HCT116 (cell line): ENCODE results near the gene FAHD1. TPM values are rescaled to one million over a fixed set of nuclear protein-coding genes. Genes with fewer than 3 reads are reported as not detected.

Source experiments
- ATAC-seq: fragments of 200-7000 bp; cut with Tn5 transposase; 2 replicates; pipeline ENCODE4 v1.9.1; 2020; ENCODE audit warnings: mild to moderate bottlenecking, moderate library complexity
- BruUV-seq: library from RNA; stranded (reverse); fragments of 400-500 nt; replicated peaks from 2 replicates; lab custom pipeline; 2021; lab: Mats Ljungman, UMichigan
- CTCF ChIA-PET: fragments of 300-600 bp; sonication (Branson Sonifier 250); formaldehyde crosslinking; loops from one replicate; lab custom pipeline; 2021; ENCODE audit warnings: antibody characterized with exemption; lab: Charles Lee
- POLR2A ChIA-PET: fragments of 300-600, 350-600 bp; sonication (Branson Sonifier 250); formaldehyde crosslinking; loops from one replicate; lab custom pipeline; 2021; ENCODE audit warnings: antibody characterized with exemption; lab: Charles Lee
- RAD21 ChIA-PET, 2 experiments: fragments of 300-600 bp; sonication (Branson Sonifier 250); formaldehyde crosslinking; loops; one replicate each; lab custom pipeline; 2023; ENCODE audit warnings: low total read pairs in 2 of 2; ENCODE audit not compliant: uncharacterized antibody in 2 of 2, unreplicated experiment in 2 of 2, low non-redundant PET in 1 of 2; lab: Charles Lee
- DNase-seq: peaks from one replicate; pipeline ENCODE4 v3.0.0-alpha.2; 2010; ENCODE audit warnings: low read depth, low spot score
- H2AFZ ChIP-seq: fragments of 200-600 bp; shearing (Covaris generic), sonication (generic); 2 replicates; pipeline ENCODE4 v1.6.1; 2017; ENCODE audit warnings: low read depth, mixed run types, mixed read lengths, antibody characterized with exemption, low read length; ENCODE audit not compliant: poor library complexity, severe bottlenecking
- H3K27ac ChIP-seq: 2 replicates; pipeline ENCODE4 v1.5.1; 2012; ENCODE audit warnings: low read depth, low read length
- H3K27me3 ChIP-seq: fragments of 200-600 bp; sonication (generic); 2 replicates; pipeline ENCODE4 v1.6.1; 2016; ENCODE audit warnings: mixed run types, low read length, mixed read lengths; ENCODE audit not compliant: insufficient read depth
- H3K36me3 ChIP-seq, 2 experiments: fragments of 200-500 bp in 1 of 2; fragments of 200-600 bp in 1 of 2; sonication (Bioruptor generic) in 1 of 2; sonication (generic) in 1 of 2; 2 replicates each; pipeline versions ENCODE4 v1.5.1 to v1.6.1; 2014 to 2016; ENCODE audit warnings: low read length in 2 of 2, inconsistent platforms in 1 of 2, mixed read lengths in 1 of 2, mixed run types in 1 of 2; ENCODE audit not compliant: insufficient read depth in 2 of 2, control insufficient read depth in 1 of 2
- H3K4me1 ChIP-seq, 2 experiments: fragments of 200-600 bp in 1 of 2; sonication (generic) in 1 of 2; 2 replicates each; pipeline versions ENCODE4 v1.5.1 to v1.6.1; 2012 to 2017; ENCODE audit warnings: low read length in 2 of 2, inconsistent platforms in 1 of 2, mild to moderate bottlenecking in 1 of 2, mixed read lengths in 1 of 2, mixed run types in 1 of 2, moderate library complexity in 1 of 2; ENCODE audit not compliant: insufficient read depth in 2 of 2, control insufficient read depth in 1 of 2
- H3K4me2 ChIP-seq: fragments of 200-600 bp; sonication (generic); 2 replicates; pipeline ENCODE4 v1.6.1; 2017; ENCODE audit warnings: mixed run types, low read length, mixed read lengths
- H3K4me3 ChIP-seq, 2 experiments: fragments of 200-600 bp in 1 of 2; sonication (generic) in 1 of 2; replicated peaks in 1 of 2; 2 replicates each; pipeline ENCODE4 v1.5.1; 2011 to 2016; ENCODE audit warnings: low read length in 2 of 2, control low read depth in 1 of 2, low read depth in 1 of 2, mild to moderate bottlenecking in 1 of 2, mixed read lengths in 1 of 2, mixed run types in 1 of 2
- H3K79me2 ChIP-seq: fragments of 200-600 bp; sonication (generic); 2 replicates; pipeline ENCODE4 v1.6.1; 2017; ENCODE audit warnings: mild to moderate bottlenecking, mixed run types, low read length, moderate library complexity, mixed read lengths; ENCODE audit not compliant: insufficient read depth
- H3K9ac ChIP-seq: fragments of 200-600 bp; sonication (generic); 2 replicates; pipeline ENCODE4 v1.6.1; 2016; ENCODE audit warnings: low read length, mixed read lengths
- H3K9me2 ChIP-seq: fragments of 200-600 bp; sonication (generic), shearing (Covaris generic); 2 replicates; pipeline ENCODE4 v1.6.1; 2017; ENCODE audit warnings: mixed run types, mild to moderate bottlenecking, moderate library complexity; ENCODE audit not compliant: insufficient read depth
- H3K9me3 ChIP-seq, 2 experiments: fragments of 200-500 bp in 1 of 2; fragments of 200-600 bp in 1 of 2; sonication (Bioruptor generic) in 1 of 2; sonication (generic) in 1 of 2; 2 replicates each; pipeline ENCODE4 v1.6.1; 2014 to 2017; ENCODE audit warnings: low read length in 2 of 2, mixed read lengths in 2 of 2, inconsistent platforms in 1 of 2, low read depth in 1 of 2, mild to moderate bottlenecking in 1 of 2, mixed run types in 1 of 2, moderate library complexity in 1 of 2; ENCODE audit not compliant: control insufficient read depth in 1 of 2, insufficient read depth in 1 of 2
- H4K20me1 ChIP-seq: fragments of 200-600 bp; sonication (generic), shearing (Covaris generic); 2 replicates; pipeline ENCODE4 v1.6.1; 2017; ENCODE audit warnings: mixed run types, mild to moderate bottlenecking, moderate library complexity; ENCODE audit not compliant: insufficient read depth
- ATF3 ChIP-seq: IDR thresholded peaks from 2 replicates; pipeline ENCODE4 v1.6.1; 2012
- CBX3 ChIP-seq: IDR thresholded peaks from 2 replicates; pipeline ENCODE4 v1.6.1; 2012; ENCODE audit warnings: low read depth
- CEBPB ChIP-seq: IDR thresholded peaks from 2 replicates; pipeline ENCODE4 v1.6.1; 2012; ENCODE audit warnings: low read depth
- CTCF ChIP-seq, 3 experiments: fragments of 200-600 bp in 1 of 3; sonication (generic) in 1 of 3; IDR thresholded peaks in 2 of 3; conservative IDR thresholded peaks in 1 of 3; 2 replicates each; pipeline ENCODE4 v1.5.1; 2012 to 2017; ENCODE audit warnings: low read depth in 2 of 3, low read length in 2 of 3, antibody characterized with exemption in 1 of 3, borderline replicate concordance in 1 of 3, control low read depth in 1 of 3, mild to moderate bottlenecking in 1 of 3, mixed read lengths in 1 of 3, mixed run types in 1 of 3, moderate library complexity in 1 of 3; ENCODE audit not compliant: insufficient read depth in 1 of 3
- EGR1 ChIP-seq: IDR thresholded peaks from 2 replicates; pipeline ENCODE4 v1.6.1; 2012; ENCODE audit warnings: low read depth
- EZH2 ChIP-seq: fragments of 200-600 bp; sonication (generic); IDR thresholded peaks from 2 replicates; pipeline ENCODE4 v1.6.1; 2017; ENCODE audit warnings: antibody characterized with exemption, mixed run types
- EZH2phosphoT487 ChIP-seq: fragments of 200-600 bp; IDR thresholded peaks from 2 replicates; pipeline ENCODE4 v1.6.1; 2018; ENCODE audit warnings: antibody characterized with exemption, borderline replicate concordance
- FOSL1 ChIP-seq: IDR thresholded peaks from 2 replicates; pipeline ENCODE4 v1.6.1; 2012; ENCODE audit warnings: low read depth
- JUND ChIP-seq: IDR thresholded peaks from 2 replicates; pipeline ENCODE4 v1.6.1; 2012
- MAX ChIP-seq: IDR thresholded peaks from 2 replicates; pipeline ENCODE4 v1.6.1; 2012
- POLR2A ChIP-seq: IDR thresholded peaks from 2 replicates; pipeline ENCODE4 v1.7.0; 2011; ENCODE audit warnings: borderline replicate concordance; ENCODE audit not compliant: insufficient read depth, insufficient read length; ENCODE audit errors: extremely low read depth
- RAD21 ChIP-seq: IDR thresholded peaks from 2 replicates; pipeline ENCODE4 v1.6.1; 2012; ENCODE audit warnings: low read depth, mild to moderate bottlenecking
- SIN3A ChIP-seq: IDR thresholded peaks from 2 replicates; pipeline ENCODE4 v1.6.1; 2012; ENCODE audit warnings: low read depth
- SP1 ChIP-seq: IDR thresholded peaks from 2 replicates; pipeline ENCODE4 v1.6.1; 2012; ENCODE audit warnings: low read depth
- SRF ChIP-seq: IDR thresholded peaks from 2 replicates; pipeline ENCODE4 v1.6.1; 2012; ENCODE audit warnings: low read depth
- TCF7L2 ChIP-seq: IDR thresholded peaks from 2 replicates; pipeline ENCODE4 v1.7.0; 2011; ENCODE audit warnings: borderline replicate concordance, inconsistent platforms; ENCODE audit not compliant: insufficient read depth, insufficient read length; ENCODE audit errors: extremely low read depth
- ZBTB33 ChIP-seq: IDR thresholded peaks from 2 replicates; pipeline ENCODE4 v1.6.1; 2011; ENCODE audit warnings: mild to moderate bottlenecking, low read length, moderate library complexity; ENCODE audit not compliant: insufficient replicate concordance; ENCODE audit errors: extremely low read depth
- ZFX ChIP-seq: fragments of 450-650 bp; IDR thresholded peaks from 2 replicates; pipeline ENCODE4 v1.6.1; 2017
- ZNF274 ChIP-seq: fragments of 200-500 bp; sonication (Bioruptor generic); IDR thresholded peaks from 2 replicates; pipeline ENCODE4 v1.6.1; 2014; ENCODE audit warnings: mild to moderate bottlenecking, low read depth, low read length, inconsistent platforms
- intact Hi-C: fragments of 100-400 bp; cut with micrococcal nuclease; formaldehyde crosslinking; loops from 2 replicates; pipeline ENCODE4 v1.10.0; 2022
- total RNA-seq: library from RNA; stranded (reverse); gene quantifications from one replicate; pipeline ENCODE4 v1.2.1, GENCODE V29; 2021; ENCODE audit not compliant: unreplicated experiment

FAHD1 gene
- total RNA-seq, 1 experiment from 2014 or later = 25.8 TPM

GRCh38 chr16:1832838-1833454, 5.9 kb downstream of the FAHD1 start:
- H3K27me3 ChIP-seq = no peaks in the 10 kb centered on the region
- H3K4me1 ChIP-seq = peaks cover 8% of the 10 kb centered on the region in 2 experiments
- H3K9me2 ChIP-seq = no peaks in the 10 kb centered on the region
- no peak overlapping the region for H2AFZ ChIP-seq
- H3K9ac ChIP-seq = no peak overlapping the region
- peaks cover 25% of the 10 kb centered on the region for H3K79me2 ChIP-seq
- H3K9me3 ChIP-seq = no peaks in the 10 kb centered on the region
- H3K36me3 ChIP-seq = 0 out of 4 replicates have a peak, but pooled peaks cover 0 to 7% of the 10 kb centered on the region in 2 experiments
- no peak for DNase-seq
- intact Hi-C loops = no loop called here
- no peak; the same call in 1 of the 2 replicates for ATAC-seq
- H3K27ac ChIP-seq = no peak overlapping the region
- BruUV-seq = no TSS peak
- H3K4me3 ChIP-seq = no peak overlapping the region
- peaks cover 5% of the 10 kb centered on the region; the same call in 1 of the 2 replicates for H4K20me1 ChIP-seq
- POLR2A ChIA-PET = no interaction called here
- TF ChIP-seq CTCF (IDR thresholded peaks at IDR 0.05 in 2 of 3, conservative IDR thresholded peaks at IDR 0.05 in 1 of 3; ENCODE audit: borderline replicate concordance in 1 of 3, insufficient read depth in 1 of 3, low read depth in 2 of 3, low read length in 2 of 3) (no peak), FOSL1 (no peak), SIN3A (no peak), SRF (no peak), SP1 (no peak), CEBPB (no peak), ZFX (no peak), ZBTB33 (no peak), MAX (no peak), EGR1 (no peak), POLR2A (no peak), ATF3 (no peak), EZH2 (no peak), EZH2phosphoT487 (no peak), JUND (no peak), CBX3 (no peak), TCF7L2 (no peak), ZNF274 (no peak), RAD21 (no peak)
- H3K4me2 ChIP-seq = no peak overlapping the region
- RAD21 ChIA-PET = no interaction called here
- CTCF ChIA-PET = no interaction called here
